Cardiac fibroblast (primary cell): ENCODE results near the gene ATP10A.

Experiments used
- DNase-seq, 2 donors: peaks; one replicate each; pipeline versions ENCODE4 v3.0.0 to v3.0.0-alpha.2; 2010; ENCODE audit warnings: low read depth in 2 of 2
- H3K4me3 ChIP-seq, 2 donors: replicated peaks in 1 of 2; 1 replicate in 1 of 2; 2 replicates in 1 of 2; pipeline ENCODE4 v1.5.1; 2011; ENCODE audit warnings: low read depth in 2 of 2, low read length in 2 of 2, mild to moderate bottlenecking in 2 of 2, moderate library complexity in 1 of 2
- CTCF ChIP-seq: IDR thresholded peaks from one replicate; pipeline ENCODE4 v1.5.1; 2011; ENCODE audit warnings: low read depth, mild to moderate bottlenecking, low read length, inconsistent platforms

ATP10A gene

GRCh38 chr15:25673351-25673750, 189.8 kb downstream of the ATP10A start:
- TF ChIP-seq CTCF: no peak
- H3K4me3 ChIP-seq: no peak overlapping the region
- DNase-seq: no peak

GRCh38 chr15:25671132-25671531, 192.0 kb downstream of the ATP10A start:
- no peak for TF ChIP-seq CTCF
- DNase-seq: no peak

GRCh38 chr15:25670621-25671020, 192.5 kb downstream of the ATP10A start:
- no peak for DNase-seq
- H3K4me3 ChIP-seq: no peak overlapping the region
- no peak for TF ChIP-seq CTCF

More at GRCh38 chr15:25671132-25671531, 192.0 kb downstream of the ATP10A start:
- no peak overlapping the region for H3K4me3 ChIP-seq

- no peak for TF ChIP-seq CTCF
- H3K4me3 ChIP-seq: no peak overlapping the region
- DNase-seq: peak; percentile 45 to 68
These were observed 193.0 kb downstream of the ATP10A start for GRCh38 chr15:25670025-25670554.

- DNase-seq: no peak
- no peak overlapping the region for H3K4me3 ChIP-seq
- TF ChIP-seq CTCF: no peak
These were observed 194.2 kb downstream of the ATP10A start for GRCh38 chr15:25668901-25669300.

GRCh38 chr15:25668236-25668795, 194.8 kb downstream of the ATP10A start:
- TF ChIP-seq CTCF: no peak
- DNase-seq: no peak
- H3K4me3 ChIP-seq: no peak overlapping the region

- TF ChIP-seq CTCF: no peak
- H3K4me3 ChIP-seq: no peak overlapping the region
- DNase-seq: no peak
These were observed 195.3 kb downstream of the ATP10A start for GRCh38 chr15:25667829-25668228.
